HEK293 (cell line): Measurements from ENCODE around the gene JPH3.

Experiments used
- CTCF ChIA-PET: fragments of 350-600 bp; formaldehyde crosslinking; extraction: SDS; loops from one replicate; lab custom pipeline; 2021; ENCODE audit warnings: antibody characterized with exemption; lab: Yijun Ruan, JAX
- POLR2A ChIA-PET: fragments of 300-600 bp; formaldehyde crosslinking; extraction: SDS; loops from one replicate; lab custom pipeline; 2020; ENCODE audit warnings: antibody characterized with exemption, inconsistent platforms; lab: Yijun Ruan, JAX
- H3K27ac ChIP-seq: fragments of 200-500 bp; sonication (Bioruptor generic); 2 replicates; pipeline ENCODE4 v1.5.1; 2014; ENCODE audit warnings: low read depth, low read length, control low read depth, inconsistent platforms; ENCODE audit errors: extremely low read depth
- H3K36me3 ChIP-seq, 2 experiments: fragments of 200-500 bp in 1 of 2; sonication (Bioruptor generic) in 1 of 2; 1 replicate in 1 of 2; 2 replicates in 1 of 2; pipeline ENCODE4 v1.5.1; 2014 to 2017; ENCODE audit warnings: inconsistent platforms in 2 of 2, low read length in 2 of 2; ENCODE audit not compliant: control insufficient read depth in 2 of 2, insufficient read depth in 1 of 2
- H3K4me1 ChIP-seq: fragments of 200-500 bp; sonication (Bioruptor generic); 2 replicates; pipeline ENCODE4 v1.5.1; 2014; ENCODE audit warnings: mild to moderate bottlenecking, low read length, inconsistent platforms; ENCODE audit not compliant: control insufficient read depth, insufficient read depth
- H3K4me3 ChIP-seq: 2 replicates; pipeline ENCODE4 v1.5.1; 2011; ENCODE audit warnings: low read depth, mild to moderate bottlenecking, control low read depth, low read length, moderate library complexity
- H3K9me3 ChIP-seq: fragments of 200-500 bp; sonication (Bioruptor generic); 2 replicates; pipeline ENCODE4 v1.5.1; 2014; ENCODE audit warnings: low read depth, low read length, inconsistent platforms; ENCODE audit not compliant: control insufficient read depth, insufficient read depth
- BCL11A ChIP-seq: fragments of 450-650 bp; formaldehyde crosslinking; IDR thresholded peaks from 2 replicates; pipeline ENCODE4 v1.5.1; 2016; ENCODE audit warnings: low read depth, missing biosample characterization, missing genetic modification characterization
- EGR2 ChIP-seq: fragments of 450-650 bp; formaldehyde crosslinking; IDR thresholded peaks from 2 replicates; pipeline ENCODE4 v1.5.1; 2016; ENCODE audit warnings: low read depth, missing biosample characterization, missing genetic modification characterization
- KLF1 ChIP-seq: fragments of 450-650 bp; formaldehyde crosslinking; IDR thresholded peaks from 2 replicates; pipeline ENCODE4 v1.5.1; 2016; ENCODE audit warnings: missing biosample characterization, missing genetic modification characterization
- SCRT2 ChIP-seq: fragments of 450-650 bp; formaldehyde crosslinking; IDR thresholded peaks from 2 replicates; pipeline ENCODE4 v1.5.1; 2016; ENCODE audit warnings: missing biosample characterization, missing genetic modification characterization
- YY2 ChIP-seq: fragments of 450-650 bp; formaldehyde crosslinking; IDR thresholded peaks from 2 replicates; pipeline ENCODE4 v1.5.1; 2016; ENCODE audit warnings: missing biosample characterization, missing genetic modification characterization
- ZBTB1 ChIP-seq: fragments of 450-650 bp; formaldehyde crosslinking; IDR thresholded peaks from 2 replicates; pipeline ENCODE4 v1.5.1; 2016; ENCODE audit warnings: missing biosample characterization, missing genetic modification characterization
- ZEB2 ChIP-seq: fragments of 450-650 bp; formaldehyde crosslinking; IDR thresholded peaks from 2 replicates; pipeline ENCODE4 v1.5.1; 2016; ENCODE audit warnings: missing biosample characterization, missing genetic modification characterization
- ZFHX2 ChIP-seq: fragments of 450-650 bp; formaldehyde crosslinking; conservative IDR thresholded peaks from 2 replicates; pipeline ENCODE4 v1.5.1; 2016; ENCODE audit warnings: missing biosample characterization, missing genetic modification characterization
- ZNF10 ChIP-seq: fragments of 450-650 bp; formaldehyde crosslinking; IDR thresholded peaks from 2 replicates; pipeline ENCODE4 v1.5.1; 2017; ENCODE audit warnings: missing biosample characterization, missing genetic modification characterization
- ZNF202 ChIP-seq: fragments of 450-650 bp; formaldehyde crosslinking; IDR thresholded peaks from 2 replicates; pipeline ENCODE4 v1.5.1; 2016; ENCODE audit warnings: missing biosample characterization, missing genetic modification characterization, borderline replicate concordance
- ZNF223 ChIP-seq: fragments of 450-650 bp; formaldehyde crosslinking; IDR thresholded peaks from 2 replicates; pipeline ENCODE4 v1.5.1; 2016; ENCODE audit warnings: missing biosample characterization, missing genetic modification characterization
- ZNF561 ChIP-seq: fragments of 450-650 bp; IDR thresholded peaks from 2 replicates; pipeline ENCODE4 v1.5.1; 2018; ENCODE audit warnings: missing biosample characterization, missing genetic modification characterization, borderline replicate concordance
- ZNF600 ChIP-seq: fragments of 450-650 bp; formaldehyde crosslinking; IDR thresholded peaks from 2 replicates; pipeline ENCODE4 v1.5.1; 2016; ENCODE audit warnings: missing biosample characterization, missing genetic modification characterization
- ZNF747 ChIP-seq: fragments of 450-650 bp; formaldehyde crosslinking; IDR thresholded peaks from 2 replicates; pipeline ENCODE4 v1.5.1; 2016; ENCODE audit warnings: missing biosample characterization, missing genetic modification characterization
- ZNF76 ChIP-seq: fragments of 450-650 bp; formaldehyde crosslinking; IDR thresholded peaks from 2 replicates; pipeline ENCODE4; 2016; ENCODE audit warnings: low read depth, missing biosample characterization, missing genetic modification characterization, borderline replicate concordance
- ZNF777 ChIP-seq: fragments of 450-650 bp; formaldehyde crosslinking; IDR thresholded peaks from 2 replicates; pipeline ENCODE4 v1.5.1; 2017; ENCODE audit warnings: missing biosample characterization, missing genetic modification characterization, borderline replicate concordance
- ZNF785 ChIP-seq: fragments of 450-650 bp; formaldehyde crosslinking; IDR thresholded peaks from 2 replicates; pipeline ENCODE4 v1.5.1; 2016; ENCODE audit warnings: missing biosample characterization, missing genetic modification characterization
- ZNF830 ChIP-seq: fragments of 450-650 bp; IDR thresholded peaks from 2 replicates; pipeline ENCODE4 v1.5.0; 2018; ENCODE audit warnings: missing biosample characterization, missing genetic modification characterization, low read depth, mild to moderate bottlenecking, moderate library complexity
- TF ChIP-seq, protein P1 (sequence below): fragments of 450-650 bp; formaldehyde crosslinking; IDR thresholded peaks from 2 replicates; pipeline ENCODE4 v1.5.1; 2016; ENCODE audit warnings: missing biosample characterization, missing genetic modification characterization
- TF ChIP-seq, protein P2 (sequence below): fragments of 450-650 bp; formaldehyde crosslinking; IDR thresholded peaks from 2 replicates; pipeline ENCODE4 v1.5.0; 2017; ENCODE audit warnings: missing biosample characterization, missing genetic modification characterization, borderline replicate concordance
- TF ChIP-seq, protein P3 (sequence below): fragments of 450-650 bp; formaldehyde crosslinking; IDR thresholded peaks from 2 replicates; pipeline ENCODE4 v1.5.1; 2016; ENCODE audit warnings: missing biosample characterization, missing genetic modification characterization
- TF ChIP-seq, protein P4 (sequence below): fragments of 450-650 bp; formaldehyde crosslinking; IDR thresholded peaks from 2 replicates; pipeline ENCODE4 v1.5.1; 2017; ENCODE audit warnings: missing biosample characterization, missing genetic modification characterization
- TF ChIP-seq, protein P5 (sequence below): fragments of 450-650 bp; formaldehyde crosslinking; IDR thresholded peaks from 2 replicates; pipeline ENCODE4 v1.5.1; 2016; ENCODE audit warnings: missing biosample characterization, missing genetic modification characterization
- TF ChIP-seq, protein P6 (sequence below): fragments of 450-650 bp; IDR thresholded peaks from 2 replicates; pipeline ENCODE4 v1.5.1; 2018; ENCODE audit warnings: missing biosample characterization, mild to moderate bottlenecking, missing genetic modification characterization
- TF ChIP-seq, protein P7 (sequence below): fragments of 450-650 bp; formaldehyde crosslinking; IDR thresholded peaks from 2 replicates; pipeline ENCODE4 v1.5.1; 2017; ENCODE audit warnings: missing biosample characterization, missing genetic modification characterization

JPH3 gene

DNA sequence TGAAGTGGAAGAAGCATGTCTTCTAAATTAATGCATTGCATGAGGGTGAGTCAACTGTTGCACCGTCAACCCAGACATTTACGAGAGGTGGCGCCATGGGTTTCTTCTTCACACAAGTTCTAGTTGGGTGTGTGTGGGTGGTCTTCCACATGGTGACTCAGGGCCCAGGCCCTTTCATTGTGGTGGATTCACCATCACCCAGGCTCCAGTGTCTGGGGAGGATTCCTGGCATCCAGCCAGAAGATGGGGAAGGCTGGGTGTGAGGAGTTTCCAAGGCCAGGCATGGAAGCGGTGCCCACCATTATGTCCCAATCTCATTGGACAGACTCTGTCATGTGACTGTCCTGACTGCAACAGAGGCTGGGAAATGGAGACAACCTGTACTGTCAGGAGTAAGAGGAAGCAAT, 21.4 kb upstream of the JPH3 start:
- ChIA-PET CTCF (interaction anchor here (3.2 kb wide), 1 partner anchor 54 kb away, joined by 22 read pairs; no protein-coding TSS in a partner anchor), POLR2A (no interaction called here)
- H3K9me3 ChIP-seq, result no peaks in the 10 kb centered on the region
- H3K27ac ChIP-seq, result no peak overlapping the region
- 0 out of 2 replicates have a peak, but pooled peaks cover 3% of the 10 kb centered on the region for H3K4me1 ChIP-seq
- H3K36me3 ChIP-seq, result no peaks in the 10 kb centered on the region
- H3K4me3 ChIP-seq, result no peak overlapping the region
- TF ChIP-seq KLF1 (tag by site-specific recombination), result peak; percentile 69
- no peak for TF ChIP-seq ZNF777 (tag by site-specific recombination)
- TF ChIP-seq ZNF76, result 0 out of 2 replicates have a peak, but pooled peaks have one; percentile 13
- TF ChIP-seq ZNF10 (tag by site-specific recombination), result 0 out of 2 replicates have a peak, but pooled peaks have one; percentile 13
- TF ChIP-seq BCL11A (tag by site-specific recombination), result no peak
- TF ChIP-seq ZBTB1 (tag by site-specific recombination), result no peak
- TF ChIP-seq ZNF830 (tag by site-specific recombination), result no peak
- TF ChIP-seq, protein P1, sequence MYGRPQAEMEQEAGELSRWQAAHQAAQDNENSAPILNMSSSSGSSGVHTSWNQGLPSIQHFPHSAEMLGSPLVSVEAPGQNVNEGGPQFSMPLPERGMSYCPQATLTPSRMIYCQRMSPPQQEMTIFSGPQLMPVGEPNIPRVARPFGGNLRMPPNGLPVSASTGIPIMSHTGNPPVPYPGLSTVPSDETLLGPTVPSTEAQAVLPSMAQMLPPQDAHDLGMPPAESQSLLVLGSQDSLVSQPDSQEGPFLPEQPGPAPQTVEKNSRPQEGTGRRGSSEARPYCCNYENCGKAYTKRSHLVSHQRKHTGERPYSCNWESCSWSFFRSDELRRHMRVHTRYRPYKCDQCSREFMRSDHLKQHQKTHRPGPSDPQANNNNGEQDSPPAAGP (tag by site-specific recombination), result peak; percentile 53; the same call in 1 of the 2 replicates
- TF ChIP-seq, protein P2, sequence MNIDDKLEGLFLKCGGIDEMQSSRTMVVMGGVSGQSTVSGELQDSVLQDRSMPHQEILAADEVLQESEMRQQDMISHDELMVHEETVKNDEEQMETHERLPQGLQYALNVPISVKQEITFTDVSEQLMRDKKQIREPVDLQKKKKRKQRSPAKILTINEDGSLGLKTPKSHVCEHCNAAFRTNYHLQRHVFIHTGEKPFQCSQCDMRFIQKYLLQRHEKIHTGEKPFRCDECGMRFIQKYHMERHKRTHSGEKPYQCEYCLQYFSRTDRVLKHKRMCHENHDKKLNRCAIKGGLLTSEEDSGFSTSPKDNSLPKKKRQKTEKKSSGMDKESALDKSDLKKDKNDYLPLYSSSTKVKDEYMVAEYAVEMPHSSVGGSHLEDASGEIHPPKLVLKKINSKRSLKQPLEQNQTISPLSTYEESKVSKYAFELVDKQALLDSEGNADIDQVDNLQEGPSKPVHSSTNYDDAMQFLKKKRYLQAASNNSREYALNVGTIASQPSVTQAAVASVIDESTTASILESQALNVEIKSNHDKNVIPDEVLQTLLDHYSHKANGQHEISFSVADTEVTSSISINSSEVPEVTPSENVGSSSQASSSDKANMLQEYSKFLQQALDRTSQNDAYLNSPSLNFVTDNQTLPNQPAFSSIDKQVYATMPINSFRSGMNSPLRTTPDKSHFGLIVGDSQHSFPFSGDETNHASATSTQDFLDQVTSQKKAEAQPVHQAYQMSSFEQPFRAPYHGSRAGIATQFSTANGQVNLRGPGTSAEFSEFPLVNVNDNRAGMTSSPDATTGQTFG (tag by site-specific recombination), result 0 out of 2 replicates have a peak, but pooled peaks have one; percentile 28
- no peak for TF ChIP-seq ZNF747 (tag by site-specific recombination)
- TF ChIP-seq YY2 (tag by site-specific recombination), result peak; percentile 32; the same call in 1 of the 2 replicates
- TF ChIP-seq ZNF561 (tag by site-specific recombination), result 0 out of 2 replicates have a peak, but pooled peaks have one; percentile 71
- TF ChIP-seq ZNF785 (tag by site-specific recombination), result no peak
- TF ChIP-seq, protein P3, sequence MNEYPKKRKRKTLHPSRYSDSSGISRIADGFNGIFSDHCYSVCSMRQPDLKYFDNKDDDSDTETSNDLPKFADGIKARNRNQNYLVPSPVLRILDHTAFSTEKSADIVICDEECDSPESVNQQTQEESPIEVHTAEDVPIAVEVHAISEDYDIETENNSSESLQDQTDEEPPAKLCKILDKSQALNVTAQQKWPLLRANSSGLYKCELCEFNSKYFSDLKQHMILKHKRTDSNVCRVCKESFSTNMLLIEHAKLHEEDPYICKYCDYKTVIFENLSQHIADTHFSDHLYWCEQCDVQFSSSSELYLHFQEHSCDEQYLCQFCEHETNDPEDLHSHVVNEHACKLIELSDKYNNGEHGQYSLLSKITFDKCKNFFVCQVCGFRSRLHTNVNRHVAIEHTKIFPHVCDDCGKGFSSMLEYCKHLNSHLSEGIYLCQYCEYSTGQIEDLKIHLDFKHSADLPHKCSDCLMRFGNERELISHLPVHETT (tag by site-specific recombination), result no peak
- TF ChIP-seq, protein P4, sequence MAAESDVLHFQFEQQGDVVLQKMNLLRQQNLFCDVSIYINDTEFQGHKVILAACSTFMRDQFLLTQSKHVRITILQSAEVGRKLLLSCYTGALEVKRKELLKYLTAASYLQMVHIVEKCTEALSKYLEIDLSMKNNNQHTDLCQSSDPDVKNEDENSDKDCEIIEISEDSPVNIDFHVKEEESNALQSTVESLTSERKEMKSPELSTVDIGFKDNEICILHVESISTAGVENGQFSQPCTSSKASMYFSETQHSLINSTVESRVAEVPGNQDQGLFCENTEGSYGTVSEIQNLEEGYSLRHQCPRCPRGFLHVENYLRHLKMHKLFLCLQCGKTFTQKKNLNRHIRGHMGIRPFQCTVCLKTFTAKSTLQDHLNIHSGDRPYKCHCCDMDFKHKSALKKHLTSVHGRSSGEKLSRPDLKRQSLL (tag by site-specific recombination), result no peak
- TF ChIP-seq ZFHX2 (tag by site-specific recombination), result peak; percentile 72
- no peak for TF ChIP-seq ZNF223 (tag by site-specific recombination)
- TF ChIP-seq ZNF600, result 0 out of 2 replicates have a peak, but pooled peaks have one; percentile 14
- TF ChIP-seq, protein P5, sequence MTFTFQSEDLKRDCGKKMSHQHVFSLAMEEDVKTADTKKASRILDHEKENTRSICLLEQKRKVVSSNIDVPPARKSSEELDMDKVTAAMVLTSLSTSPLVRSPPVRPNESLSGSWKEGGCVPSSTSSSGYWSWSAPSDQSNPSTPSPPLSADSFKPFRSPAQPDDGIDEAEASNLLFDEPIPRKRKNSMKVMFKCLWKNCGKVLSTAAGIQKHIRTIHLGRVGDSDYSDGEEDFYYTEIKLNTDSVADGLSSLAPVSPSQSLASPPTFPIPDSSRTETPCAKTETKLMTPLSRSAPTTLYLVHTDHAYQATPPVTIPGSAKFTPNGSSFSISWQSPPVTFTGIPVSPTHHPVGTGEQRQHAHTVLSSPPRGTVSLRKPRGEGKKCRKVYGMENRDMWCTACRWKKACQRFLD (tag by site-specific recombination), result no peak
- TF ChIP-seq ZEB2 (tag by site-specific recombination), result no peak
- TF ChIP-seq, protein P6, sequence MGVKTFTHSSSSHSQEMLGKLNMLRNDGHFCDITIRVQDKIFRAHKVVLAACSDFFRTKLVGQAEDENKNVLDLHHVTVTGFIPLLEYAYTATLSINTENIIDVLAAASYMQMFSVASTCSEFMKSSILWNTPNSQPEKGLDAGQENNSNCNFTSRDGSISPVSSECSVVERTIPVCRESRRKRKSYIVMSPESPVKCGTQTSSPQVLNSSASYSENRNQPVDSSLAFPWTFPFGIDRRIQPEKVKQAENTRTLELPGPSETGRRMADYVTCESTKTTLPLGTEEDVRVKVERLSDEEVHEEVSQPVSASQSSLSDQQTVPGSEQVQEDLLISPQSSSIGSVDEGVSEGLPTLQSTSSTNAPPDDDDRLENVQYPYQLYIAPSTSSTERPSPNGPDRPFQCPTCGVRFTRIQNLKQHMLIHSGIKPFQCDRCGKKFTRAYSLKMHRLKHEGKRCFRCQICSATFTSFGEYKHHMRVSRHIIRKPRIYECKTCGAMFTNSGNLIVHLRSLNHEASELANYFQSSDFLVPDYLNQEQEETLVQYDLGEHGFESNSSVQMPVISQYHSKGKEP (tag by site-specific recombination), result no peak
- TF ChIP-seq ZNF202, result no peak
- TF ChIP-seq, protein P7, sequence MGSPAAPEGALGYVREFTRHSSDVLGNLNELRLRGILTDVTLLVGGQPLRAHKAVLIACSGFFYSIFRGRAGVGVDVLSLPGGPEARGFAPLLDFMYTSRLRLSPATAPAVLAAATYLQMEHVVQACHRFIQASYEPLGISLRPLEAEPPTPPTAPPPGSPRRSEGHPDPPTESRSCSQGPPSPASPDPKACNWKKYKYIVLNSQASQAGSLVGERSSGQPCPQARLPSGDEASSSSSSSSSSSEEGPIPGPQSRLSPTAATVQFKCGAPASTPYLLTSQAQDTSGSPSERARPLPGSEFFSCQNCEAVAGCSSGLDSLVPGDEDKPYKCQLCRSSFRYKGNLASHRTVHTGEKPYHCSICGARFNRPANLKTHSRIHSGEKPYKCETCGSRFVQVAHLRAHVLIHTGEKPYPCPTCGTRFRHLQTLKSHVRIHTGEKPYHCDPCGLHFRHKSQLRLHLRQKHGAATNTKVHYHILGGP (tag by site-specific recombination), result peak; percentile 62; the same call in 1 of the 2 replicates
- peak; percentile 82 for TF ChIP-seq SCRT2 (tag by site-specific recombination)
- TF ChIP-seq EGR2 (tag by site-specific recombination), result peak; percentile 66
